Spleen (tissue), 11 donors: ENCODE data around the gene TES. TPM values are rescaled to one million over a fixed set of nuclear protein-coding genes. Genes with fewer than 3 reads are reported as not detected.

Experiments used
- DNase-seq: peaks from one replicate; pipeline ENCODE4 v3.0.0-alpha.2; 2020
- H3K27ac ChIP-seq, 8 donors: fragments of 200-600 bp; sonication (generic) in 7 of 8; 1 replicate in 4 of 8; 2 replicates in 4 of 8; pipeline versions ENCODE4 v1.5.0 to v1.8.0; 2016 to 2021; ENCODE audit warnings: inconsistent platforms in 4 of 8, mild to moderate bottlenecking in 4 of 8, moderate library complexity in 1 of 8
- H3K27me3 ChIP-seq, 7 donors: fragments of 200-600 bp; sonication (generic) in 6 of 7; replicated peaks in 1 of 7; 1 replicate in 4 of 7; 2 replicates in 3 of 7; pipeline versions ENCODE4 v1.5.0 to v1.8.0; 2016 to 2021; ENCODE audit warnings: inconsistent platforms in 3 of 7, mild to moderate bottlenecking in 1 of 7
- H3K36me3 ChIP-seq, 6 donors: fragments of 200-600 bp; sonication (generic) in 5 of 6; 1 replicate in 4 of 6; 2 replicates in 2 of 6; pipeline versions ENCODE4 v1.5.0 to v1.8.0; 2016 to 2021; ENCODE audit warnings: inconsistent platforms in 2 of 6
- H3K4me1 ChIP-seq, 6 donors: fragments of 200-600 bp; sonication (generic) in 5 of 6; 1 replicate in 3 of 6; 2 replicates in 3 of 6; pipeline versions ENCODE4 v1.5.0 to v1.8.0; 2016 to 2021; ENCODE audit warnings: inconsistent platforms in 3 of 6
- H3K4me3 ChIP-seq, 8 donors: fragments of 200-600 bp; sonication (generic) in 7 of 8; 1 replicate in 4 of 8; 2 replicates in 4 of 8; pipeline versions ENCODE4 v1.5.0 to v1.8.0; 2016 to 2021; ENCODE audit warnings: inconsistent platforms in 4 of 8, mild to moderate bottlenecking in 4 of 8, moderate library complexity in 2 of 8
- H3K9me3 ChIP-seq, 8 donors: fragments of 200-600 bp; sonication (generic) in 7 of 8; 1 replicate in 4 of 8; 2 replicates in 4 of 8; pipeline versions ENCODE4 v1.5.0 to v1.8.0; 2016 to 2021; ENCODE audit warnings: inconsistent platforms in 4 of 8
- POLR2A ChIP-seq, 3 donors: fragments of 450-650 bp; IDR thresholded peaks; one replicate each; pipeline ENCODE4 v1.5.1; 2017; ENCODE audit warnings: antibody characterized with exemption in 3 of 3, mild to moderate bottlenecking in 1 of 3
- POLR2AphosphoS5 ChIP-seq, 3 donors: sonication (generic); formaldehyde crosslinking; IDR thresholded peaks; one replicate each; pipeline ENCODE4 v1.5.1; 2017; ENCODE audit warnings: antibody characterized with exemption in 3 of 3
- WGBS, 5 donors: extraction: QIAGEN DNeasy Blood & Tissue Kit in 3 of 5; methylation state at CpG; one replicate each; pipeline versions ENCODE4 v1.1.5 to v1.1.7; 2013 to 2018; 5-methylcytosine and 5-hydroxymethylcytosine counted together
- intact Hi-C: fragments of 100-400 bp; cut with DNase I; formaldehyde crosslinking; loops from one replicate; pipeline ENCODE4 v1.15.0; 2023; ENCODE audit warnings: low total_unique reads
- polyA plus RNA-seq, 3 donors: library from polyadenylated mRNA; stranded (reverse); fragments of 200-250 nt; gene quantifications; one replicate each; pipeline ENCODE4 v1.2.1, GENCODE V29; 2013
- total RNA-seq, 7 donors: library from RNA; depleted of rRNA in 3 of 7; stranded (reverse); fragments of >200 nt in 3 of 7; fragmentation: NEBNext Ultra II Directional in 4 of 7; extraction: Animal tissue kit (Norgen Biotek cat#: 25700) in 4 of 7; gene quantifications; one replicate each; pipeline versions ENCODE4 v1.1.0 to v1.2.1, GENCODE V29; 2016 to 2021
- TF ChIP-seq, protein P1 (sequence below), 11 experiments: fragments of 200-600 bp in 7 of 11; fragments of 450-650 bp in 4 of 11; sonication (generic) in 4 of 11; IDR thresholded peaks in 8 of 11; conservative IDR thresholded peaks in 3 of 11; 1 replicate in 7 of 11; 2 replicates in 4 of 11; pipeline versions ENCODE4 v1.4.0 to v1.8.0; 2016 to 2021; ENCODE audit warnings: antibody characterized with exemption in 11 of 11, inconsistent platforms in 4 of 11, mild to moderate bottlenecking in 1 of 11
- donor health status: healthy with polysubstance abuse.
- donor health status: DM: no; HTN: no; CAD: no; lungs with moderate emphysema.
- donor health status: DM: no; HTN: no; CAD: no.
- donor health status: Bipolar disorder and iron deficiency.
- donor health status: healthy.
- donor health status: DM: no; HTN: no; CAD: no.
- donor health status: DM: yes; HTN: yes; CAD: no.

The TES gene
- total and polyA plus RNA-seq, 10 donors, result 28.5 to 79.7 (median 62.2) TPM

DNA sequence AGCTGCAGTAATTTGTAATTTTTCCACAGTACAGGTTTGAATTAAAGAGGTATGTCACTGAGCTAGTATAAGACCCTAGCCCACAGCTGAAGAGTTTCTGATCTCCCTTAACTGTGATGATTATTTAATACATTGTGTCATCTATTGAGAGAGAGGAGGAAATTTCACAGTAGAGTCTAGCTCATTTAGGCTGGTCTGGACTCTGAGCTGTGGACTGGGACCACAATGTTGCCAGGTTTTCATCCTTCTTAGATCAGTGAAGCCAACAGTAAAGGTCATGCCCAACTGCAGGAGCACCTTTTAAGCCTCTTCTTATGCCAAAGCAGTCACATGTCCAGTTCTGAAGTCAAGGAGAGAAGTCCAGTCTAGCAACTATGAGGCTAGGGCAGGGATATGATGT is 8.9 kb downstream of the TES start:
- TF ChIP-seq POLR2A (IDR thresholded peaks at IDR 0.05), result no peak
- TF ChIP-seq, protein P1, sequence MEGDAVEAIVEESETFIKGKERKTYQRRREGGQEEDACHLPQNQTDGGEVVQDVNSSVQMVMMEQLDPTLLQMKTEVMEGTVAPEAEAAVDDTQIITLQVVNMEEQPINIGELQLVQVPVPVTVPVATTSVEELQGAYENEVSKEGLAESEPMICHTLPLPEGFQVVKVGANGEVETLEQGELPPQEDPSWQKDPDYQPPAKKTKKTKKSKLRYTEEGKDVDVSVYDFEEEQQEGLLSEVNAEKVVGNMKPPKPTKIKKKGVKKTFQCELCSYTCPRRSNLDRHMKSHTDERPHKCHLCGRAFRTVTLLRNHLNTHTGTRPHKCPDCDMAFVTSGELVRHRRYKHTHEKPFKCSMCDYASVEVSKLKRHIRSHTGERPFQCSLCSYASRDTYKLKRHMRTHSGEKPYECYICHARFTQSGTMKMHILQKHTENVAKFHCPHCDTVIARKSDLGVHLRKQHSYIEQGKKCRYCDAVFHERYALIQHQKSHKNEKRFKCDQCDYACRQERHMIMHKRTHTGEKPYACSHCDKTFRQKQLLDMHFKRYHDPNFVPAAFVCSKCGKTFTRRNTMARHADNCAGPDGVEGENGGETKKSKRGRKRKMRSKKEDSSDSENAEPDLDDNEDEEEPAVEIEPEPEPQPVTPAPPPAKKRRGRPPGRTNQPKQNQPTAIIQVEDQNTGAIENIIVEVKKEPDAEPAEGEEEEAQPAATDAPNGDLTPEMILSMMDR (IDR thresholded peaks at IDR 0.05 in 8 of 11, conservative IDR thresholded peaks at IDR 0.05 in 3 of 11), result no peak
- TF ChIP-seq POLR2AphosphoS5 (IDR thresholded peaks at IDR 0.05), result no peak
- peaks cover 7 to 100% (median 73%) of the 10 kb centered on the region in 6 donors for H3K4me1 ChIP-seq
- no peak overlapping the region for H3K4me3 ChIP-seq
- no peak for DNase-seq
- H3K27me3 ChIP-seq, result no peaks in the 10 kb centered on the region
- intact Hi-C loops, result no loop called here
- no peak overlapping the region for H3K27ac ChIP-seq
- H3K9me3 ChIP-seq, result no peaks in the 10 kb centered on the region
- no peaks in the 10 kb centered on the region for H3K36me3 ChIP-seq

DNA sequence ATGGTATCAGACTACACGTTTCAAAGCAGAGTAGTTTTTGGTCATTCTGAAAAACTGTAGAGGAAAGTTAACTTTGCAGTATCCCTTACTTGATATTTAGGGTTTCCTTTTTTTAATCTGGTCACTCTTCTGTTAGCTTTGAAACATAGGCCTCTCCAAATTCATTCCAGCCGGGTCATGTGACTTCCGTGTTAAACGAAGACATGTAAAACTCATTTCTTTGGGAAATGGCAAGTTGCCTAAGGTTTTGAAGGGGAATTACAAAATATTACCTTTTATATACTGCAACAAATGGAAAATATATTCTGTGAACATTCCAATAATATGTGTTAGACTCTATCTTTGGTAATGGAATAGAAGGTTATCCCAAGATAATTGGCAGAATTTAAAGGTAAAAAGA is 9.5 kb downstream of the TES start:
- intact Hi-C loops, result no loop called here
- Histone ChIP-seq H3K4me3 (no peak overlapping the region), H3K9me3 (no peaks in the 10 kb centered on the region), H3K27me3 (no peaks in the 10 kb centered on the region), H3K4me1 (peaks cover 1 to 100% (median 72%) of the 10 kb centered on the region in 6 donors), H3K36me3 (no peaks in the 10 kb centered on the region), H3K27ac (no peak overlapping the region)
- TF ChIP-seq, protein P1 (IDR thresholded peaks at IDR 0.05 in 8 of 11, conservative IDR thresholded peaks at IDR 0.05 in 3 of 11), result no peak
- TF ChIP-seq POLR2A (IDR thresholded peaks at IDR 0.05) (no peak), POLR2AphosphoS5 (IDR thresholded peaks at IDR 0.05) (no peak)
- WGBS, 5 donors, result 87 to 92% (median 89%) methylated on average over 4 of the region's 4 CpGs
- no peak for DNase-seq

DNA sequence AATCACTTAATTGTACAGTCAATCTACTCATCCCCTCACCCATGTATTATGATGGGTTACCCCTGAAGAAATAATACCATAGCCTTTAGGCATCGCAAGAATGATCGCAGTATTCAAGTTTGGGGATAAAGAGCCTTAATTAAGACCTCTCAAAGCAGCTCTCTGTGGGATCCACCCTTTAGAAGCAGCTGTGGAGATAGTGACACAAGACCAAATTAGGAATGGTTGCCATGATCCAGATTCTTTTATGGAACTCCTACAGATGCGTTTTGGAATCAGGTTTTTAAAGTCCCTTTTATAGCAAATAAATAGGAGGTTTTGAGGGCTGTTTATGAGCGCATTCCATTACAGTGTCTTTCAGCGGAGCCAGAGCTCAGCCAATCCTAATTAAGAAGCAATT is 12.2 kb downstream of the TES start:
- Histone ChIP-seq H3K4me1 (peaks cover 0 to 97% (median 62%) of the 10 kb centered on the region in 6 donors), H3K4me3 (no peak overlapping the region), H3K27ac (no peak overlapping the region), H3K9me3 (no peaks in the 10 kb centered on the region), H3K27me3 (no peaks in the 10 kb centered on the region), H3K36me3 (no peaks in the 10 kb centered on the region)
- intact Hi-C loops, result no loop called here
- WGBS, 5 donors, result 92 to 98% (median 94%) methylated on average over 5 of the region's 5 CpGs
- DNase-seq, result no peak
- TF ChIP-seq POLR2A (IDR thresholded peaks at IDR 0.05) (no peak), POLR2AphosphoS5 (IDR thresholded peaks at IDR 0.05) (no peak)
- TF ChIP-seq, protein P1 (IDR thresholded peaks at IDR 0.05 in 8 of 11, conservative IDR thresholded peaks at IDR 0.05 in 3 of 11), result no peak

DNA sequence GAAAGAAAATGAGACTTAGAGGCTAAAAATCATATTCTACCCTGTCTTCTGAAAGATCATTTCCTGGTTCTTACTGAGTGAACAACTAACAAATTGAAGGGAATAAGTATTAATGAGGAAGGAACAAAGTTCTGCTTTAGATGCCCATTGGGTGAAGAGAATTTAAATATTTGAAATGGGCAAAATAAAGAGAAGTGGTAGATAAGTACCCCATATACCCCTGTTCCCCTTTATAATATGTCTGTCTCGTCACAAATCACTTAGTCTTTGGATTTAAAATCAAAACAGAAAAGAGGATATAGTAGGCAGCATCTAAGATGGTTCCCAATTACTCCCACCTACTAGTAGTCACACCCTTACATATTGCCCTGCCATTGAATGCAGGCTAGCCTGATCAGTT is 13.2 kb downstream of the TES start:
- intact Hi-C loops, result no loop called here
- H3K9me3 ChIP-seq, result no peaks in the 10 kb centered on the region

More for the DNA sequence above, 13.2 kb downstream of the TES start:
- Histone ChIP-seq H3K36me3 (no peaks in the 10 kb centered on the region), H3K4me3 (no peak overlapping the region), H3K4me1 (peaks cover 0 to 97% (median 51%) of the 10 kb centered on the region in 6 donors), H3K27me3 (no peaks in the 10 kb centered on the region), H3K27ac (peak overlapping the region in 1 of 8 donors; percentile 16)
- 64 to 79% (median 70%) methylated on average over 1 of the region's 1 CpG for WGBS, 5 donors
- no peak for TF ChIP-seq POLR2A (IDR thresholded peaks at IDR 0.05)
- no peak for TF ChIP-seq POLR2AphosphoS5 (IDR thresholded peaks at IDR 0.05)
- TF ChIP-seq, protein P1 (IDR thresholded peaks at IDR 0.05 in 8 of 11, conservative IDR thresholded peaks at IDR 0.05 in 3 of 11), result no peak
- no peak for DNase-seq
